ENCODE results near the gene SDHD. TPM values are rescaled to one million over a fixed set of nuclear protein-coding genes. Genes with fewer than 3 reads are reported as not detected.

SDHD gene
- polyA plus RNA-seq, 1 of the 3 experiments (the other 2 are of a cell fraction): 169 TPM

DNA sequence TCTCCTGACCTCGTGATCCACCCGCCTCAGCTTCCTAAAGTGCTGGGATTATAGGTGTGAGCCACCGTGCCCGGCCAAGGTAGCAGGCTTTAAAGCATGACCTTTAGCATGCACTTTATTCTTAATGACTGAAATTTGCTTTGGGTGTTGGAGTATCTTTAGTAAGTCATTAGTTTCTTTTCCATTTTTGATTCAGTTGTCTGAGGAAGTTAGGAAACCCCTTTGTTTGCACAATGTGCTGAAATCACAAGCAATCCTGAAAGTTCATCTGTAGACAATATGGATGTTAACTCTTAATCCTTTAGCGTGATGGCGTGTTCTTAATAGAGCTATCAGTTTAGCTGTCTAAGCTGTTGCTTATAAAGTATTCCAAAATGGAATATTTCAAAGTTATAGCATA is 16.8 kb downstream of the SDHD start:
- Histone ChIP-seq H3K27ac (ENCODE audit: low read depth in 2 of 2, low read length in 1 of 2) (no peak overlapping the region), H3K4me3 (ENCODE audit: low read depth in 2 of 2, low read length in 1 of 2) (no peak overlapping the region), H3K9ac (no peak overlapping the region), H3K9me2 (no peaks in the 10 kb centered on the region), H3K4me1 (ENCODE audit: control insufficient read depth in 1 of 2, insufficient read depth in 2 of 2, low read depth in 1 of 2, low read length in 1 of 2) (no peaks in the 10 kb centered on the region), H3K79me2 (ENCODE audit: insufficient read depth) (no peaks in the 10 kb centered on the region; the same call in 1 of the 2 replicates), H3F3A (replicated peaks; ENCODE audit: insufficient read depth) (no peaks in the 10 kb centered on the region), H3K4me2 (no peak overlapping the region), H4K20me1 (ENCODE audit: insufficient read depth) (no peaks in the 10 kb centered on the region), H3K36me3 (replicated peaks in 1 of 2; ENCODE audit: control insufficient read depth in 1 of 2, insufficient read depth in 2 of 2, low read length in 1 of 2) (no peaks in the 10 kb centered on the region), H3K27me3 (ENCODE audit: insufficient read depth) (no peaks in the 10 kb centered on the region), H3K9me3 (no peaks in the 10 kb centered on the region), H2AFZ (ENCODE audit: low read depth) (no peak overlapping the region)
- ChIA-PET POLR2A (no interaction called here), CTCF (interaction anchor here (1.5 to 3.3 kb wide), 2 partner anchors 10 to 177 kb away, joined by 3 to 25 read pairs; no protein-coding TSS in a partner anchor)
- TF ChIP-seq, protein P1, sequence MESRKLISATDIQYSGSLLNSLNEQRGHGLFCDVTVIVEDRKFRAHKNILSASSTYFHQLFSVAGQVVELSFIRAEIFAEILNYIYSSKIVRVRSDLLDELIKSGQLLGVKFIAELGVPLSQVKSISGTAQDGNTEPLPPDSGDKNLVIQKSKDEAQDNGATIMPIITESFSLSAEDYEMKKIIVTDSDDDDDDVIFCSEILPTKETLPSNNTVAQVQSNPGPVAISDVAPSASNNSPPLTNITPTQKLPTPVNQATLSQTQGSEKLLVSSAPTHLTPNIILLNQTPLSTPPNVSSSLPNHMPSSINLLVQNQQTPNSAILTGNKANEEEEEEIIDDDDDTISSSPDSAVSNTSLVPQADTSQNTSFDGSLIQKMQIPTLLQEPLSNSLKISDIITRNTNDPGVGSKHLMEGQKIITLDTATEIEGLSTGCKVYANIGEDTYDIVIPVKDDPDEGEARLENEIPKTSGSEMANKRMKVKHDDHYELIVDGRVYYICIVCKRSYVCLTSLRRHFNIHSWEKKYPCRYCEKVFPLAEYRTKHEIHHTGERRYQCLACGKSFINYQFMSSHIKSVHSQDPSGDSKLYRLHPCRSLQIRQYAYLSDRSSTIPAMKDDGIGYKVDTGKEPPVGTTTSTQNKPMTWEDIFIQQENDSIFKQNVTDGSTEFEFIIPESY (IDR thresholded peaks at IDR 0.05; ENCODE audit: borderline replicate concordance, low read depth): no peak
- no peak for TF ChIP-seq TAF1 (IDR thresholded peaks at IDR 0.05; ENCODE audit: borderline replicate concordance, low read depth, low read length)
- no peak for TF ChIP-seq POLR2AphosphoS5 (IDR thresholded peaks at IDR 0.05; ENCODE audit: low read depth, low read length)
- TF ChIP-seq EP300 (IDR thresholded peaks at IDR 0.05; ENCODE audit: borderline replicate concordance in 1 of 2, low read depth in 1 of 2, low read length in 1 of 2): no peak
- TF ChIP-seq NFIC (IDR thresholded peaks at IDR 0.05; ENCODE audit: borderline replicate concordance): no peak
- TF ChIP-seq, protein P2, sequence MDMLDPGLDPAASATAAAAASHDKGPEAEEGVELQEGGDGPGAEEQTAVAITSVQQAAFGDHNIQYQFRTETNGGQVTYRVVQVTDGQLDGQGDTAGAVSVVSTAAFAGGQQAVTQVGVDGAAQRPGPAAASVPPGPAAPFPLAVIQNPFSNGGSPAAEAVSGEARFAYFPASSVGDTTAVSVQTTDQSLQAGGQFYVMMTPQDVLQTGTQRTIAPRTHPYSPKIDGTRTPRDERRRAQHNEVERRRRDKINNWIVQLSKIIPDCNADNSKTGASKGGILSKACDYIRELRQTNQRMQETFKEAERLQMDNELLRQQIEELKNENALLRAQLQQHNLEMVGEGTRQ (IDR thresholded peaks at IDR 0.05; ENCODE audit: borderline replicate concordance, low read depth, low read length): no peak
- TF ChIP-seq, protein P3, sequence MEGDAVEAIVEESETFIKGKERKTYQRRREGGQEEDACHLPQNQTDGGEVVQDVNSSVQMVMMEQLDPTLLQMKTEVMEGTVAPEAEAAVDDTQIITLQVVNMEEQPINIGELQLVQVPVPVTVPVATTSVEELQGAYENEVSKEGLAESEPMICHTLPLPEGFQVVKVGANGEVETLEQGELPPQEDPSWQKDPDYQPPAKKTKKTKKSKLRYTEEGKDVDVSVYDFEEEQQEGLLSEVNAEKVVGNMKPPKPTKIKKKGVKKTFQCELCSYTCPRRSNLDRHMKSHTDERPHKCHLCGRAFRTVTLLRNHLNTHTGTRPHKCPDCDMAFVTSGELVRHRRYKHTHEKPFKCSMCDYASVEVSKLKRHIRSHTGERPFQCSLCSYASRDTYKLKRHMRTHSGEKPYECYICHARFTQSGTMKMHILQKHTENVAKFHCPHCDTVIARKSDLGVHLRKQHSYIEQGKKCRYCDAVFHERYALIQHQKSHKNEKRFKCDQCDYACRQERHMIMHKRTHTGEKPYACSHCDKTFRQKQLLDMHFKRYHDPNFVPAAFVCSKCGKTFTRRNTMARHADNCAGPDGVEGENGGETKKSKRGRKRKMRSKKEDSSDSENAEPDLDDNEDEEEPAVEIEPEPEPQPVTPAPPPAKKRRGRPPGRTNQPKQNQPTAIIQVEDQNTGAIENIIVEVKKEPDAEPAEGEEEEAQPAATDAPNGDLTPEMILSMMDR (IDR thresholded peaks at IDR 0.05): no peak
- TF ChIP-seq, protein P4, sequence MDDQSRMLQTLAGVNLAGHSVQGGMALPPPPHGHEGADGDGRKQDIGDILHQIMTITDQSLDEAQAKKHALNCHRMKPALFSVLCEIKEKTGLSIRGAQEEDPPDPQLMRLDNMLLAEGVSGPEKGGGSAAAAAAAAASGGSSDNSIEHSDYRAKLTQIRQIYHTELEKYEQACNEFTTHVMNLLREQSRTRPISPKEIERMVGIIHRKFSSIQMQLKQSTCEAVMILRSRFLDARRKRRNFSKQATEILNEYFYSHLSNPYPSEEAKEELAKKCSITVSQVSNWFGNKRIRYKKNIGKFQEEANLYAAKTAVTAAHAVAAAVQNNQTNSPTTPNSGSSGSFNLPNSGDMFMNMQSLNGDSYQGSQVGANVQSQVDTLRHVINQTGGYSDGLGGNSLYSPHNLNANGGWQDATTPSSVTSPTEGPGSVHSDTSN (IDR thresholded peaks at IDR 0.05): no peak
- TF ChIP-seq FOSL2 (IDR thresholded peaks at IDR 0.05; ENCODE audit: borderline replicate concordance, low read depth): no peak
- TF ChIP-seq RCOR1 (IDR thresholded peaks at IDR 0.05; ENCODE audit: low read length): no peak
- TF ChIP-seq RXRA (IDR thresholded peaks at IDR 0.05; ENCODE audit: borderline replicate concordance, low read depth): no peak
- WGBS (ENCODE audit: low lambda C conversion rate): 95% methylated on average over 5 of the region's 6 CpGs
- no peak for DNase-seq
